DND-41 (cell line): ENCODE data around the gene PNMT.

ENCODE experiments used
- ATAC-seq: fragments of 200-7000 bp; cut with Tn5 transposase; 3 replicates; pipeline ENCODE4 v1.9.1; 2021; ENCODE audit warnings: low read depth; ENCODE audit not compliant: insufficient read depth
- DNase-seq: peaks from one replicate; pipeline ENCODE4 v3.0.0-alpha.2; 2020
- H2AFZ ChIP-seq: 2 replicates; pipeline ENCODE4 v1.6.0; 2012; ENCODE audit warnings: low read depth, low read length
- H3K27ac ChIP-seq: 2 replicates; pipeline ENCODE4 v1.5.1; 2012; ENCODE audit warnings: low read length, inconsistent platforms
- H3K27me3 ChIP-seq: fragments of 200-600 bp; sonication (generic); 2 replicates; pipeline ENCODE4 v1.6.0; 2012; ENCODE audit warnings: low read length, mild to moderate bottlenecking, inconsistent platforms; ENCODE audit not compliant: insufficient read depth, poor library complexity
- H3K36me3 ChIP-seq: 2 replicates; pipeline ENCODE4 v1.5.1; 2012; ENCODE audit warnings: low read length, inconsistent platforms; ENCODE audit not compliant: insufficient read depth
- H3K4me1 ChIP-seq: 2 replicates; pipeline ENCODE4 v1.5.1; 2012; ENCODE audit warnings: mild to moderate bottlenecking, low read length; ENCODE audit not compliant: insufficient read depth
- H3K4me2 ChIP-seq: 2 replicates; pipeline ENCODE4 v1.6.0; 2012; ENCODE audit warnings: mild to moderate bottlenecking, moderate library complexity, low read length, inconsistent platforms; ENCODE audit not compliant: insufficient read depth
- H3K4me3 ChIP-seq, 2 experiments: fragments of 200-600 bp in 1 of 2; shearing (Covaris generic) in 1 of 2; 2 replicates each; pipeline ENCODE4 v1.5.1; 2012 to 2016; ENCODE audit warnings: inconsistent platforms in 2 of 2, low read length in 2 of 2, mild to moderate bottlenecking in 2 of 2, low read depth in 1 of 2, moderate library complexity in 1 of 2
- H3K79me2 ChIP-seq: 2 replicates; pipeline ENCODE4 v1.6.0; 2012; ENCODE audit warnings: low read length, inconsistent platforms; ENCODE audit not compliant: insufficient read depth
- H3K9ac ChIP-seq: 2 replicates; pipeline ENCODE4 v1.6.0; 2012; ENCODE audit warnings: low read depth, mild to moderate bottlenecking, inconsistent platforms, low read length, moderate library complexity
- H3K9me3 ChIP-seq: 2 replicates; pipeline ENCODE4 v1.5.1; 2012; ENCODE audit warnings: low read length, moderate library complexity, mild to moderate bottlenecking, inconsistent platforms; ENCODE audit not compliant: insufficient read depth, severe bottlenecking
- H4K20me1 ChIP-seq: 2 replicates; pipeline ENCODE4 v1.6.0; 2012; ENCODE audit warnings: low read length; ENCODE audit not compliant: insufficient read depth
- CTCF ChIP-seq: IDR thresholded peaks from 2 replicates; pipeline ENCODE4 v1.5.1; 2012; ENCODE audit warnings: borderline replicate concordance, low read length, moderate library complexity, mild to moderate bottlenecking; ENCODE audit not compliant: poor library complexity, severe bottlenecking; ENCODE audit errors: extremely low read depth
- EZH2 ChIP-seq: IDR thresholded peaks from 3 replicates; pipeline ENCODE4 v1.6.1; 2012; ENCODE audit warnings: borderline replicate concordance, low read depth, mild to moderate bottlenecking, moderate library complexity, low read length, inconsistent platforms; ENCODE audit not compliant: severe bottlenecking

Gene PNMT

GRCh38 chr17:39639043-39639442, 29.2 kb upstream of the PNMT start:
- Histone ChIP-seq H3K4me2 (peak overlapping the region; percentile 82), H3K79me2 (peaks cover 71% of the 10 kb centered on the region), H3K9ac (no peak overlapping the region), H3K36me3 (peaks cover 12% of the 10 kb centered on the region), H4K20me1 (peaks cover 50% of the 10 kb centered on the region), H3K27ac (no peak overlapping the region), H2AFZ (no peak overlapping the region), H3K9me3 (no peaks in the 10 kb centered on the region), H3K4me3 (no peak overlapping the region), H3K4me1 (peaks cover 38% of the 10 kb centered on the region), H3K27me3 (no peaks in the 10 kb centered on the region)
- TF ChIP-seq CTCF (no peak), EZH2 (no peak)
- DNase-seq = no peak
- ATAC-seq = no peak

- H2AFZ ChIP-seq = no peak overlapping the region
- TF ChIP-seq CTCF (no peak), EZH2 (no peak)
- H4K20me1 ChIP-seq = peaks cover 54% of the 10 kb centered on the region
- DNase-seq (no peak), ATAC-seq (no peak)
- H3K27me3 ChIP-seq = no peaks in the 10 kb centered on the region
- H3K4me1 ChIP-seq = peaks cover 38% of the 10 kb centered on the region
- H3K4me2 ChIP-seq = 0 out of 2 replicates have a peak overlapping the region, but pooled peaks have one; percentile 31
- H3K9ac ChIP-seq = peak overlapping the region; percentile 9; the same call in 1 of the 2 replicates
- H3K79me2 ChIP-seq = peaks cover 79% of the 10 kb centered on the region
- peak overlapping the region; percentile 37; the same call in 1 of the 2 replicates for H3K27ac ChIP-seq
- peaks cover 12% of the 10 kb centered on the region for H3K36me3 ChIP-seq
- H3K4me3 ChIP-seq = no peak overlapping the region
- H3K9me3 ChIP-seq = no peaks in the 10 kb centered on the region
These were observed 28.4 kb upstream of the PNMT start for GRCh38 chr17:39639566-39640458.

- ATAC-seq (no peak), DNase-seq (no peak)
- H4K20me1 ChIP-seq = peaks cover 57% of the 10 kb centered on the region
- no peaks in the 10 kb centered on the region for H3K27me3 ChIP-seq
- H3K27ac ChIP-seq = no peak overlapping the region
- H3K79me2 ChIP-seq = peaks cover 87% of the 10 kb centered on the region
- no peak overlapping the region for H2AFZ ChIP-seq
- H3K4me2 ChIP-seq = no peak overlapping the region
- TF ChIP-seq EZH2 (no peak), CTCF (no peak)
- no peak overlapping the region for H3K9ac ChIP-seq
- H3K9me3 ChIP-seq = no peaks in the 10 kb centered on the region
- H3K36me3 ChIP-seq = peaks cover 12% of the 10 kb centered on the region
- peaks cover 36% of the 10 kb centered on the region for H3K4me1 ChIP-seq
- H3K4me3 ChIP-seq = no peak overlapping the region
These were observed 27.6 kb upstream of the PNMT start for GRCh38 chr17:39640591-39641031.
